Activated naive CD4-positive, alpha-beta T cell treated with anti-CD3 and anti-CD28 coated beads for 36 hours (primary cell): ENCODE results near the gene DAZAP1. TPM values are rescaled to one million over a fixed set of nuclear protein-coding genes. Genes with fewer than 3 reads are reported as not detected.

Experiments
- total RNA-seq, 2 experiments: library from RNA; stranded (reverse); gene quantifications; one replicate each; pipeline ENCODE4 v1.2.3, GENCODE V29; 2021

DAZAP1 gene
- total RNA-seq, 2 experiments from 2014 or later = 253 to 265 TPM

Other genes with a start within 250 kb of the DAZAP1 start
- gene SBNO2, start 233.3 kb upstream of the DAZAP1 start, total RNA-seq = 100 to 1,000 TPM; 112 to 117 TPM
- 10 to 100 TPM; 65.1 to 66.1 TPM for gene STK11, start 201.8 kb upstream of the DAZAP1 start, total RNA-seq
- 1 to 10 TPM in 1 of 2 experiments, under 1 TPM in 1; 0.77 to 1.1 TPM for gene CBARP, start 169.6 kb upstream of the DAZAP1 start, total RNA-seq
- 100 to 1,000 TPM; 153 TPM for gene ATP5F1D, start 165.8 kb upstream of the DAZAP1 start, total RNA-seq
- gene MIDN, start 159.0 kb upstream of the DAZAP1 start, total RNA-seq = 10 to 100 TPM; 50.1 to 52.9 TPM
- 100 to 1,000 TPM; 167 to 183 TPM for gene CIRBP, start 138.3 kb upstream of the DAZAP1 start, total RNA-seq
- gene FAM174C, start 132.1 kb upstream of the DAZAP1 start, total RNA-seq = 10 to 100 TPM; 62.8 to 65.3 TPM
- not detected for gene EFNA2, start 121.7 kb upstream of the DAZAP1 start, total RNA-seq
- gene NDUFS7, start 23.7 kb upstream of the DAZAP1 start, total RNA-seq = 100 to 1,000 TPM; 138 to 148 TPM
- gene GAMT, start 6.0 kb upstream of the DAZAP1 start, total RNA-seq = 10 to 100 TPM; 23.5 to 25.0 TPM
- gene RPS15, start 30.8 kb downstream of the DAZAP1 start, total RNA-seq = 1,000 to 10,000 TPM; 1,902 to 1,906 TPM
- gene APC2, start 42.5 kb downstream of the DAZAP1 start, total RNA-seq = under 1 TPM; 0.07 to 0.12 TPM
- 10 to 100 TPM; 17.5 to 20.8 TPM for gene C19orf25, start 71.6 kb downstream of the DAZAP1 start, total RNA-seq
- gene PCSK4, start 82.8 kb downstream of the DAZAP1 start, total RNA-seq = 1 to 10 TPM; 1.5 to 1.7 TPM
- 1 to 10 TPM; 1.3 to 1.6 TPM for gene REEP6, start 83.6 kb downstream of the DAZAP1 start, total RNA-seq
- 1 to 10 TPM in 1 of 2 experiments, under 1 TPM in 1; 0.95 to 1.6 TPM for gene ADAMTSL5, start 105.4 kb downstream of the DAZAP1 start, total RNA-seq
- not detected for gene PLK5, start 116.5 kb downstream of the DAZAP1 start, total RNA-seq
- gene MEX3D, start 160.7 kb downstream of the DAZAP1 start, total RNA-seq = 1 to 10 TPM; 2.0 to 2.1 TPM
- gene MBD3, start 185.3 kb downstream of the DAZAP1 start, total RNA-seq = 10 to 100 TPM; 58.1 to 63.7 TPM
- gene UQCR11, start 197.9 kb downstream of the DAZAP1 start, total RNA-seq = 100 to 1,000 TPM; 281 to 293 TPM
- 10 to 100 TPM; 84.8 to 86.7 TPM for gene TCF3, start 245.0 kb downstream of the DAZAP1 start, total RNA-seq